HG03575 (cell line): ENCODE results near the gene PARVB.

Experiments
- ATAC-seq: cut with Tn5 transposase; IDR thresholded peaks from one replicate; pipeline ENCODE4 v1.9.1; 2021; ENCODE audit not compliant: unreplicated experiment, insufficient number of reproducible peaks, low FRiP score; ENCODE audit errors: extremely low read depth

PARVB gene

GRCh38 chr22:44142421-44143104, 118.5 kb downstream of the PARVB start:
- no peak for ATAC-seq

GRCh38 chr22:44143105-44143474, 119.0 kb downstream of the PARVB start:
- no peak for ATAC-seq

- ATAC-seq: no peak
These were observed 119.5 kb downstream of the PARVB start for GRCh38 chr22:44143579-44143978.

GRCh38 chr22:44144046-44144569, 120.0 kb downstream of the PARVB start:
- ATAC-seq: no peak

- no peak for ATAC-seq
These were observed 121.4 kb downstream of the PARVB start for GRCh38 chr22:44145544-44145943.

- no peak for ATAC-seq
These were observed 122.2 kb downstream of the PARVB start for GRCh38 chr22:44146088-44146861.

- ATAC-seq: no peak
These were observed 123.0 kb downstream of the PARVB start for GRCh38 chr22:44147008-44147645.

- no peak for ATAC-seq
These were observed 123.9 kb downstream of the PARVB start for GRCh38 chr22:44147821-44148574.

- no peak for ATAC-seq
These were observed 127.6 kb downstream of the PARVB start for GRCh38 chr22:44151676-44152075.

- ATAC-seq: no peak
These were observed 129.6 kb downstream of the PARVB start for GRCh38 chr22:44153710-44154109.

- no peak for ATAC-seq
These were observed 130.4 kb downstream of the PARVB start for GRCh38 chr22:44154436-44154942.

GRCh38 chr22:44155115-44155514, 131.0 kb downstream of the PARVB start:
- ATAC-seq: no peak

- no peak for ATAC-seq
These were observed 134.0 kb downstream of the PARVB start for GRCh38 chr22:44157916-44158618.

GRCh38 chr22:44158816-44159215, 134.7 kb downstream of the PARVB start:
- ATAC-seq: no peak

GRCh38 chr22:44159221-44159620, 135.1 kb downstream of the PARVB start:
- ATAC-seq: no peak

GRCh38 chr22:44159811-44160210, 135.7 kb downstream of the PARVB start:
- ATAC-seq: no peak

GRCh38 chr22:44160421-44160820, 136.3 kb downstream of the PARVB start:
- ATAC-seq: no peak

- ATAC-seq: no peak
These were observed 137.6 kb downstream of the PARVB start for GRCh38 chr22:44161673-44162072.
